Colonic mucosa (tissue), 4 donors: ENCODE results near the gene RBL2. TPM values are rescaled to one million over a fixed set of nuclear protein-coding genes. Genes with fewer than 3 reads are reported as not detected.

Experiments used
- DNase-seq: peaks from one replicate; pipeline ENCODE4 v3.0.0-alpha.2; 2020
- H3K27ac ChIP-seq: fragments of 200-600 bp; one replicate; pipeline ENCODE4 v1.8.0; 2021
- H3K27me3 ChIP-seq: fragments of 200-600 bp; one replicate; pipeline ENCODE4 v1.8.0; 2021
- H3K36me3 ChIP-seq: fragments of 200-600 bp; one replicate; pipeline ENCODE4 v1.8.0; 2021
- H3K4me1 ChIP-seq: fragments of 200-600 bp; one replicate; pipeline ENCODE4 v1.8.0; 2021; ENCODE audit warnings: mild to moderate bottlenecking
- H3K4me3 ChIP-seq: fragments of 200-600 bp; one replicate; pipeline ENCODE4 v1.8.0; 2021
- H3K9ac ChIP-seq, 2 donors: one replicate each; pipeline ENCODE4 v1.7.0; 2013; ENCODE audit warnings: control low read depth in 2 of 2, low read depth in 2 of 2, low read length in 2 of 2
- H3K9me3 ChIP-seq: fragments of 200-600 bp; one replicate; pipeline ENCODE4 v1.8.0; 2021
- intact Hi-C: fragments of 100-400 bp; cut with DNase I; formaldehyde crosslinking; loops from one replicate; pipeline ENCODE4 v1.14.1; 2022
- total RNA-seq, 2 donors: library from RNA; stranded (reverse); fragmentation: NEBNext Ultra II Directional in 1 of 2; extraction: Animal tissue kit (Norgen Biotek cat#: 25700) in 1 of 2; gene quantifications; one replicate each; pipeline ENCODE4 v1.2.1, GENCODE V29; 2021
- TF ChIP-seq, protein P1 (sequence below): fragments of 200-600 bp; IDR thresholded peaks from one replicate; pipeline ENCODE4 v1.8.0; 2022; ENCODE audit warnings: antibody characterized with exemption, mild to moderate bottlenecking
- donor health status: healthy.
- donor health status: DM: no; HTN: no; CAD: no.
- donor health status: DM: no; HTN: no; CAD: no.

RBL2 gene
- total RNA-seq, 2 donors from 2014 or later: 46.9 to 61.3 TPM

GRCh38 chr16:53518550-53519416 lies 84.5 kb downstream of the RBL2 start:
- Histone ChIP-seq H3K4me1 (no peaks in the 10 kb centered on the region), H3K27ac (no peak overlapping the region), H3K27me3 (no peaks in the 10 kb centered on the region), H3K9me3 (no peaks in the 10 kb centered on the region), H3K4me3 (no peak overlapping the region), H3K36me3 (no peaks in the 10 kb centered on the region), H3K9ac (no peak overlapping the region)
- intact Hi-C loops: no loop called here
- peak; percentile 51 for DNase-seq
- TF ChIP-seq, protein P1, sequence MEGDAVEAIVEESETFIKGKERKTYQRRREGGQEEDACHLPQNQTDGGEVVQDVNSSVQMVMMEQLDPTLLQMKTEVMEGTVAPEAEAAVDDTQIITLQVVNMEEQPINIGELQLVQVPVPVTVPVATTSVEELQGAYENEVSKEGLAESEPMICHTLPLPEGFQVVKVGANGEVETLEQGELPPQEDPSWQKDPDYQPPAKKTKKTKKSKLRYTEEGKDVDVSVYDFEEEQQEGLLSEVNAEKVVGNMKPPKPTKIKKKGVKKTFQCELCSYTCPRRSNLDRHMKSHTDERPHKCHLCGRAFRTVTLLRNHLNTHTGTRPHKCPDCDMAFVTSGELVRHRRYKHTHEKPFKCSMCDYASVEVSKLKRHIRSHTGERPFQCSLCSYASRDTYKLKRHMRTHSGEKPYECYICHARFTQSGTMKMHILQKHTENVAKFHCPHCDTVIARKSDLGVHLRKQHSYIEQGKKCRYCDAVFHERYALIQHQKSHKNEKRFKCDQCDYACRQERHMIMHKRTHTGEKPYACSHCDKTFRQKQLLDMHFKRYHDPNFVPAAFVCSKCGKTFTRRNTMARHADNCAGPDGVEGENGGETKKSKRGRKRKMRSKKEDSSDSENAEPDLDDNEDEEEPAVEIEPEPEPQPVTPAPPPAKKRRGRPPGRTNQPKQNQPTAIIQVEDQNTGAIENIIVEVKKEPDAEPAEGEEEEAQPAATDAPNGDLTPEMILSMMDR: no peak

DNA sequence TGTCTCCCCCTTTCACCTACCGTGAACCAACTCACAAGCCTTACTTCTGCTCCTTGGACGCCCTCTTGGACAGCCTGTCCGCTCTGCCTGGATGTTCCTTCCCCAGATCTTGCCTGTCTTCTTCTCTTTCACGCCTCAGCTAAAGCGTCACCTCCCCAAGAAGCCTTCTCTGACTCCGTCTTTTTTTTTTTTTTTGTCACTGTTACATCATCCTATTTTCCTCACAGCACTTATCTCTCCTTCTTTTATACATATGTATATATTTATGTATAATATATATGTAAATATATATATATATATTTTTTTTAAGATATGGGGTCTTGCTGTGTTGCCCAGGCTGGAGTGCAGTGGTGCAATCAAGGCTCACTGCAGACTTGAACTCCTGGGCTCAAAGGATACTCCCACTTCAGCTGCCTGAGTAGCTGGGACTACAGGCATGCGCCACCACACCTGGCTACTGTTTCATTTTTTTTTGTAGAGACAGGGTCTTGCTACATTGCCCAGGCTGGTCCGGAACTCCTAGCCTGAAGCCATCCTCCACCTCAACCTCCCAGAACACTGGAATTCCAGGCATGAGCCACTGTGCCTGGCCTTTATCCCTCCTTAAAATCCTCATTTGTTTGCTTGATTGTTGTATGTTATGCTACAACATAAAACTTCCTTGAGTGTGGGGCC lies 85.3 kb downstream of the RBL2 start:
- Histone ChIP-seq H3K9ac (no peak overlapping the region), H3K4me3 (no peak overlapping the region)

GRCh38 chr16:53523126-53523804 lies 89.0 kb downstream of the RBL2 start:
- Histone ChIP-seq H3K9me3 (no peaks in the 10 kb centered on the region), H3K4me3 (no peak overlapping the region), H3K27ac (no peak overlapping the region), H3K9ac (no peak overlapping the region), H3K27me3 (no peaks in the 10 kb centered on the region), H3K36me3 (no peaks in the 10 kb centered on the region), H3K4me1 (no peaks in the 10 kb centered on the region)
- intact Hi-C loops: no loop called here
- no peak for DNase-seq
- TF ChIP-seq, protein P1: no peak

More for the DNA sequence above, 85.3 kb downstream of the RBL2 start:
- no peak overlapping the region for H3K27ac ChIP-seq
- H3K36me3 ChIP-seq: no peaks in the 10 kb centered on the region
- TF ChIP-seq, protein P1: no peak
- H3K27me3 ChIP-seq: no peaks in the 10 kb centered on the region
- no peaks in the 10 kb centered on the region for H3K4me1 ChIP-seq
- intact Hi-C loops: no loop called here
- H3K9me3 ChIP-seq: no peaks in the 10 kb centered on the region
- no peak for DNase-seq

DNA sequence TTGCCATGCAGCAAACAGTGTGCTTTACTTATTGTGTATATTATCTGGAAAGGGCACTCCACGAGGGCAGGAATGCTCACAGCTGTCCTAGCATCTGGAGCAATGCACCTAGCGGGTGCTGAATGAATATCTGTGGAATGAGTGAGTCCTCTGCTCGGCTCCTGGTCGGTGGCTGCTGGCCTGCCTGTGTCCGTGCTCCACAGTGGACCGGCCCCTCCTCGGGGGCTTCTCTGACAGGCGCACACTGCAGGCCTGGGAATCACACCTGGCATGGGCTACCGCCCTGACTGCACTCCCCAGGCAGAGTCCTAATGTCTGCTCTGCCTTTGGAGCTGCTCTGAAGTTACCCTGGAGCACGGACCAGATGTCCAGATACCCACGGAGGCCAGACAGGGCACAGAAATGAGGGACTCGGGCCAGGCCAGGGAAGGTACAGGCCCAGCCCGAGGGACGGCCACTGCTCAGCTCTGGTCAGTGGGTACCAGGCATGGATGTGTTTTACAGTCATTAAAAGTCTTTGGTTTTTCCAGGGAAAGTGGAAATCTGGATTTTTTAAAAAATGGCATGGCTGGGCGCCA lies 89.8 kb downstream of the RBL2 start:
- no peak overlapping the region for H3K27ac ChIP-seq
- H3K36me3 ChIP-seq: no peaks in the 10 kb centered on the region
- DNase-seq: no peak
- no peaks in the 10 kb centered on the region for H3K9me3 ChIP-seq
- no peak overlapping the region for H3K9ac ChIP-seq
- no peak overlapping the region for H3K4me3 ChIP-seq
- TF ChIP-seq, protein P1: no peak
- H3K27me3 ChIP-seq: no peaks in the 10 kb centered on the region
- H3K4me1 ChIP-seq: no peaks in the 10 kb centered on the region
- intact Hi-C loops: no loop called here

- H3K27me3 ChIP-seq: no peaks in the 10 kb centered on the region
- H3K9ac ChIP-seq: no peak overlapping the region
- DNase-seq: no peak
- H3K27ac ChIP-seq: no peak overlapping the region
- no peaks in the 10 kb centered on the region for H3K4me1 ChIP-seq
- H3K4me3 ChIP-seq: no peak overlapping the region
- intact Hi-C loops: no loop called here
- H3K9me3 ChIP-seq: no peaks in the 10 kb centered on the region
- TF ChIP-seq, protein P1: no peak
- no peaks in the 10 kb centered on the region for H3K36me3 ChIP-seq
These were observed 94.5 kb downstream of the RBL2 start for GRCh38 chr16:53528797-53529196.
